ENCODE measurements around the gene UBAP2.

The UBAP2 gene, protein sequence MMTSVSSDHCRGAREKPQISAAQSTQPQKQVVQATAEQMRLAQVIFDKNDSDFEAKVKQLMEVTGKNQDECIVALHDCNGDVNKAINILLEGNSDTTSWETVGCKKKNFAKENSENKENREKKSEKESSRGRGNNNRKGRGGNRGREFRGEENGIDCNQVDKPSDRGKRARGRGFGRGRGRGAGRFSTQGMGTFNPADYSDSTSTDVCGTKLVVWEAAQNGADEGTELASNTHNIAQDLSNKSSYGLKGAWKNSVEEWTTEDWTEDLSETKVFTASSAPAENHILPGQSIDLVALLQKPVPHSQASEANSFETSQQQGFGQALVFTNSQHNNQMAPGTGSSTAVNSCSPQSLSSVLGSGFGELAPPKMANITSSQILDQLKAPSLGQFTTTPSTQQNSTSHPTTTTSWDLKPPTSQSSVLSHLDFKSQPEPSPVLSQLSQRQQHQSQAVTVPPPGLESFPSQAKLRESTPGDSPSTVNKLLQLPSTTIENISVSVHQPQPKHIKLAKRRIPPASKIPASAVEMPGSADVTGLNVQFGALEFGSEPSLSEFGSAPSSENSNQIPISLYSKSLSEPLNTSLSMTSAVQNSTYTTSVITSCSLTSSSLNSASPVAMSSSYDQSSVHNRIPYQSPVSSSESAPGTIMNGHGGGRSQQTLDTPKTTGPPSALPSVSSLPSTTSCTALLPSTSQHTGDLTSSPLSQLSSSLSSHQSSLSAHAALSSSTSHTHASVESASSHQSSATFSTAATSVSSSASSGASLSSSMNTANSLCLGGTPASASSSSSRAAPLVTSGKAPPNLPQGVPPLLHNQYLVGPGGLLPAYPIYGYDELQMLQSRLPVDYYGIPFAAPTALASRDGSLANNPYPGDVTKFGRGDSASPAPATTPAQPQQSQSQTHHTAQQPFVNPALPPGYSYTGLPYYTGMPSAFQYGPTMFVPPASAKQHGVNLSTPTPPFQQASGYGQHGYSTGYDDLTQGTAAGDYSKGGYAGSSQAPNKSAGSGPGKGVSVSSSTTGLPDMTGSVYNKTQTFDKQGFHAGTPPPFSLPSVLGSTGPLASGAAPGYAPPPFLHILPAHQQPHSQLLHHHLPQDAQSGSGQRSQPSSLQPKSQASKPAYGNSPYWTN

DNA sequence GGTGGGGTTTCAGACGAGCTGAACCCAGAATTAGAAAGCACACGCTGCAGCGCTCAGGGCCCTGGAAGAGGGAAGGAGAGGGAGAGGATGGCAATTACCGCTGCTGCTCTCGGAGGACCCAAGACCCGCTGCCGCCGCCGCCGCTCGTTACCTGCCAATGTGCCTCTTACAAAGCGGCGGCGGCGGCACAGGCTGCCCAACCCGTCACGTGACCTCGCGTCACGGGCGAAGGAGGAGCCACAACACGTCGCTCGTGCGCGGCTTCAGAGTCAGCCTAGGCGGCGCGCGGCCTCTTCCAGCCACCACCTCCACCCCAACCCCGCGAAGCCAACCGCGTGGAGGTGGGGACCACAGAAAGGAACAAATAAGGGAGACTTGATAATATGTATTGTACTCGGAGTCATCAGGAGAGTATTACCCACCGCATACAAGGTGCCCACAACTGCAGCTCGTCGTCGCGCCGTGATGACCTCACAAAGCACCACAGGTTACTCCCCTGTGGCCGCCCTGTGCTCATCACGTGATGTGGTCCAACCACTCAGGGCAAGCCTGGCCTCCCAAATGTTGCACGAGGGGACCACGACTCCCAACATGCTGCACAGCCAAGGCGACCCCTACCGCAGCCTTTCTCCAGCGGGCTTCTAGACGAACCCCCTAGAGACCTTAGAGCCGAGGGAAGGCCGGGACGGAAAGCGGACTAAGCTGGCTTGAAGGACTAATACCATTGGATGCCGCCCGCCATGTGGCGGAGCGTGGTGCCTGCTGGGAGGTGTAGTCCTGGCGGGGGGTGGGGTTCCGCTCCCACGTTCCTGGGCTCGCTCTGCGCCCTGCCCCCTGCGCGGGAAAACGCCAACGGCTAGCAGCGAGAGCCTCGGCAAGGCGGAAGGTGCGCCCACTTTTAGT is at the start of gene UBAP2:
UBAP2 (minus strand) TSS at position 161 of the 903 bp plus-strand sequence. CDS start 31,739 bp downstream, outside the sequence.
- peak; percentile 90 for DNase-seq

DNA sequence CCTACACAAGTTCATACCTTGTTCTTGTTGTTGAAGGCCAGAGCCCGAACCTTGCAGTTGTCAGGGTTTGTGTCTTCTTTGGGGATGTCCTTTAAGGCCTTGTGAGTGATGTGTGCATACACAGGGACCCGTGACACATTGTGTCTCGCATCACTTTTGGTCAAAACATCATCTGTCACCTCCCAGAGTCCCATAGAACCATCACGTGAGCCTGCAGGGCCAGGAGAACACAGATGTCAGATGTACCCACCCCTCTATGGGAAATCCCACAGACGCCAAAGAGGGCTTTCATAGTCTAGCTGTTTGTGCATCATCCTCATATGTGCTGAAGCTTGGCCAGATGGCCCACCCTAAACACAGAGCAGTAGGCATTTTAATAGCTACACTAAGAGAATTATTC is 49.6 kb upstream of the UBAP2 start:
- no peak for DNase-seq

DNA sequence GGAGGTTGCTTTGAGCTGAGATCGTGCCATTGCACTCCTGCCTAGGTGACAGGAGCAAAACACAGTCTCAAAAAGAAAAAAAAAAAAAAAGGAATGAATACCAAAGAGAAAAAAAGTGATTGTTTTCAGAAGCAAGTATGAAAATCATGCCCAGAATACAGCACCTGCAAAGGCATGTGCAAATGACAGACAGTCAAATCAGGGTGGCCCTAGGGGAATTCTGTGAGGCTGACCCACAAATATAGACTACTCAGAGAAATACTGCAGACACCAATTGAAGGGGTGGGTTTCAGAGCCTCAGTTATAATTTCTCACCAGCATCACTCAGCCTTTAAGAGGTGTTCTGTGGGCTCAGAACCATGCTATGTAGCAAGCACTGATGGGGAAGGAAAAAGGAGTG is 49.2 kb upstream of the UBAP2 start:
- DNase-seq: no peak

DNA sequence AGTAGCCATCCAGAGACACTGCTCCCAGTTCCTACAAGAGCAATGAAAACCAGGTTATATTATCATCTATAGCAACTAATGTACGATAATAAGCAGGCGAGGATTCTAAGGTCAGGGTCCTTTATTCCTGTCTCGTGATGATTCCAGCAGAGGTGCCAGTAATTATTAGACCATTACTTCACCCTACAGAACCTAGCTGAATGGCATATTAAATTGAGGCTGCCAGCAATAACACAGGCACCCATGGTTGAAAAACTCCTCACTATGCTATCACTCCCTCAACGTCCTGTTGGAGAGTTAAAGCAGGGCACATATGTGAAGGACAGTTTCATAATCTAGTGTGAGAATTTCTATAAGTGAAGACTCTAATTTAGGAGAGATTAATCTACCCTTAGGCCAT is 48.1 kb upstream of the UBAP2 start:
- no peak for DNase-seq

DNA sequence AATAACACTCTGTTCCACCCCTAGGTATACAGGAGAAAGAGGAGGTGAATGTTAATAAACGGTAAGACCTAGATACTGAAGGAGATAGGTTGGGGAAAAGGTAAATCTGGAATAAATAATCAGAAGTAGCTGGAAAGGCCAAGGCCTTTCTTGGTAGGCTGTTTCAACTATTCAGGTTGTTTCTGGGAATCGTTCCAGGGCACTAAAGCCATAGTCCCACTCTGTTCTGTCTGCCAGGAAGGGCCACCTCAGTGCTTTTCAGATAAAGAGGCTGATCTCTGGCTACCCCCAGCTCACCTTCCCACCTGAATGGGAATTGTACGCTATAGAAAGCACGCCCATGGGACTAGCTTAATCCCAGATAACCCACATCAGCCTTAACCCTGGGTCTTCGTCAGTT is 44.9 kb upstream of the UBAP2 start:
- no peak for DNase-seq

DNA sequence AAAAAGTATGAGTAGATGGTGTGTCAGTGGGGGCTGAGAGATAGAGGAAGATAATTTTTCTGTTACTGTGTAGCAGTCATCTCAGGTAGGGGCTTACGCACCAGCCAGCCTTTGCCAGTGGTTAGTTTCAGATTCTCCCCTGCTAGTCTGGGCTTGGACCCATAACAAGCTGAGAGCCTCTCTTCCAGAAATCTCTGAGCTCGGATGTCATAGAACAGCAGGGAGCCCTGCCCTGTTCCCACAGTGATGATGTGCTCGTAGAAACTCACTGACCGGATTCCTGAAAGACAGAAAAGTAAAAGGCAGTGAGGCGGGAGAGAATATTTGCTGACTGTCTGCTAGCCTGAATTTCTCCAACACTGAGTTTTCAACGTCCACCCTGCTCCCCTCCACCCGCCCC is 40.6 kb upstream of the UBAP2 start:
- DNase-seq: no peak

DNA sequence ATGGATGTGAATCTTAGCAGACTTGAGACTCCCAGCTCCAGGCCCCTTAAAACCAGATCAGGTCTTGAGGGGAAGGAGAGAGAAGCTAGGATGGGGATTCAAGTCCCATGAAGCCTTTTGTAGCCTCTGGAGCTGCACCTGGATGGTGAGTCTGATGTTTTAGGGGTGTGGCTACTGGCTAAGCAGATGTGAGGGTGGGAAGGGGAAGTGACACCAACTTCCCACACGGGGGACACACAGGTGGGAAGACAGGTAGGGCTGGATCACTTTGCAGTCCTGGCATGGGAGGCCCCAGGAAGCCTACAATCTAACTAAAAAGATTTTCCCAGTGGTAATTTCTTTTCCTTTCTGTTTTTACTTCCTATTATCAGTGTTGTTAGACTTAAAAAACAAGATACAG is 38.7 kb upstream of the UBAP2 start:
- DNase-seq: no peak

DNA sequence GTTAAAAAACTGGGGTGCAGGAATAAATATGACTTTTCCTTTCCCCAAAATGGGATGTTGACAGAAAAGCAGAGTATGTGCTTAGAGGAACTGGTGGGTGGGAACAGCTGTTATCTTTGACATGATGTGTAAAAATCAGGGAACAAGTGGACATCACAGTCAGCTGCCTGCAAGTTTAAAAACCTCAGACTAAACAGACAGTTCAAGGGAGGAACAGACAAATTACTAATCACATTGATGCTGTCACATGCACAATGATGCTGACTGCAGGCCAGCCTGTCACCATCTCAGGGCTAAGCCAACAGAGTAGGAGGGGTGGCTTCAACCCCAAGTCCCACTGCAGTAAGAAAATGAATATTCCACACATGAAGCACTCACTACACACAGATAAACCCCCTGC is 38.2 kb upstream of the UBAP2 start:
- DNase-seq: no peak

DNA sequence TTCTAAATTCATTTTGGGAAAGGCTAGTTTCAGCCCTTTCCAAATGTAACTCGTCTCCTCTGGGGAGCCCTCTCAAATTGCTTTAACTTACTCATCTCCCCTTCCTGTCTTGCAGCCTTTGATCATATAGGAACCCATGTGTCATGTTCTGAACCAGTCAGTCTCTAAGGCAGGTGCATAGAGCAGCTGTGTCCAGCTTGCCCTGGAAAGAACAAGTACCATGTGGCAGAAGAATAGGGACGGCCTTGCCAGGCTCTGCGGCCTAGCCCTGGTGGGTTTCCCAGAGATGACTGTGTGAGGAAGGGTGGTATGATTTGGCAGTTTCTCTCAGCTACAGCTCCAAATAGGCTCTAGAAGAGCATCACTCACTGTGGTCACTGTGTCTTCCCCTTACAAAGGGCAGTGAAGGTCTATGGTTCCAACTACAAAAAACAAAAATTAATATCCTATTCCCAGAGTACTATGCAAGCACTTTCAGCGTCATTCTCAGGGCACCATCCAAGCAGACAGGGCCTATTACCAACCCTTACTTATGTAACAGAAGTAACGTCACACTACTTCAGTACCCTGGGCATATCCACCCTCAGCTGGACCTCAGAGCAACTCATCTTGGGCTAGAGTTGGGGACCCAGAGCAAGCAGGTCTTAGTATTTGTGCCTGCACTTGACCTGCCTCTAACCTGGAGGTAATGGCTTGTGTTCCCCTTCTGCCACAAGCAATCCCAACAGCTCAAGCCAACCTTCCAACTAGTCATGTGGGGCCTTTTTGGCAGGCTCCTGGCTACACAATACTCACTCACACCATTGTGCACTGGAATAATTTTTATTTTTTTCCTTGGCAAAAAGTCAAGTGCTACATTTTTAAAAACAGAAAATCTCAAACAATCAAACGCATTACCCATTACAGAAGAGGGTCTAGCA is 37.2 kb upstream of the UBAP2 start:
- no peak for DNase-seq

DNA sequence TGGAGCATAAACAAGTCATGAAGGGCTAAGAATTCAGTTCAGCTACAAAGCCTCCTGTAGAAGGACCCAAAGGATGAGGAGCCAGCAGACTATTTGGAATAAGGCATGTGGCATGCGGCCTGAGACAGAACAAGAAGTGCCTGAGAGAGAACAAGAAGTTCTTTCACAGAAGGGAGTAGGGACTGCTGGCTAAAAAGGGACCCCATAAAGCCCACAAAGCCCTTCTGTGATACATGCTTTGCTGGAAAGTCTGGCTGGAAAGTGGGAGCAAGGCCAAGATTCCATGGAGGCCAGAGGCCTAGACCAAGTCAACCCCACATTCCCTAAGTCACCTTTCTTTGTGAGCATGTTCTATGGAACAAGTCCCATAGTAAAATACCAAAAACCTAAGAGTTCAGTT is 35.9 kb upstream of the UBAP2 start:
- no peak for DNase-seq

DNA sequence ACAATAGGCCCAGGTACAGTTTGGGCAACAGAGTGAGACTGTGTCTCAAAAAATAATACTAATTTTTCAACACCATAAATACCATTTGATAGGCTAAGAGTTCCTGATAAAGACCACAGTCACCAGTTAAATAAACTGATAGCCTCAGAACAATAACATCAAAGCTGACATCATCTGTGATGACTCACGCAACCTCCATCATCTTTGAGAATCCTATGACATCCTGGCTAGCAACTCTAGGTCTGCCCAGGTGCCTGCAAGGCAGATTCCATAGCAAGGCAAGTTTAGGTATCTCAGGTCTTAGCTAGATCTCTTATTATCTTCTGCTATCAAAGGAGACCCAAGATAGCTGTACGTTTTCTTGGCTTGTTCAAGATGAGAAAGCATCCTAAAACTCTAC is 30.5 kb upstream of the UBAP2 start:
- DNase-seq: no peak

DNA sequence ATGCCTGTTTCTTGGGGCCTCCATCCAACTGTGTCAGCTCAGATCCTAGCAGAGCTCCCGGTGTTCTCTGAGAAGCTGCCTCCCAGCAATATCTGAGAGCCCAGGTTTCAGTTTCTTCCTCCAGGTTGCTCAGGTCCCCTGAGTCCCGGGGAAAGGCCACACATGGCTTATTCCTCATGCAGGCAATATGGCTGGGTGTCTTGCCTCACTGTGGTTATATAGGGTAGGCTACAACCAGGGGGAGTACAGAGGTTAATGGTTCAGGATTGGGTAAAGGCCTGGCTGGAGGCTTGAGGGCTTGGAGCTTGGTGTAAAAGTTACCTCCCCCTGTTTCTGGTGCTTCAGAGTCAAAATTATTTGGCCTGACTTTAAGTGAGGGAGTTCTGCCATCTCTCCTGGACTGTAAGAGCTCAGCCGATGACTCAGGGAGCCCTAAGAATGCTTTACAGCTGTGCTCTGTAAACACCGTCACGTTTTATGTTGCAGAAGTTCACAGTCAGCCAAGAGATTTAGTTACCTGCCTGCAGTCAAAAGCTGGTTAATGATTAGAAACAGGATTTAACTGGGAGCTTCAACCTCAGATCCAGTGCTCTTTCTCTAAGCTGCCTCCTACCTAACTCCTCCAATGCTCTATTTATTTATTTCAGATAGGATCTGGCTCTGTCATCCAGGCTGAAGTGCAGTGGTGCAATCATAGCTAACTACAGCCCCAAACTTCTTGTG is 24.3 kb upstream of the UBAP2 start:
- DNase-seq: no peak

DNA sequence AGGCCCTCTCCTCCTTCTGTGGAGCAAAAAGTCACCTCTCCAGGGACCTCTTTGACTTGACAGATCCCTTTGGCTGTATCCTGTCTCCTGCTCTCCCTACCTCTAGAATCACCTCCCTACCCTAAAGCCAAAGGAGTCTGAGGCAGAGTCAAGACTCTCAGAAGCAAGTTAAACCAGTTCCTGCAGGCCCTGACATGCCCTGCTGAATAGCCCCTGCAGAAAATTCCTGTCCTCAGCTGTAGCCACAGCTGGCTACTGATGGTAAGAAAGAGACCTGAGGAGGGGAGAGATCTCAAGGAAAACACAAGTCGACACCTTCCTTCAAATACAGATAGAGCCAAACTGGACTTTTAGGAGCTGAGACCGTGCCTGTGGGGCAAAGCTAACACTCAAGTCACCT is 23.7 kb upstream of the UBAP2 start:
- DNase-seq: peak; percentile 3

DNA sequence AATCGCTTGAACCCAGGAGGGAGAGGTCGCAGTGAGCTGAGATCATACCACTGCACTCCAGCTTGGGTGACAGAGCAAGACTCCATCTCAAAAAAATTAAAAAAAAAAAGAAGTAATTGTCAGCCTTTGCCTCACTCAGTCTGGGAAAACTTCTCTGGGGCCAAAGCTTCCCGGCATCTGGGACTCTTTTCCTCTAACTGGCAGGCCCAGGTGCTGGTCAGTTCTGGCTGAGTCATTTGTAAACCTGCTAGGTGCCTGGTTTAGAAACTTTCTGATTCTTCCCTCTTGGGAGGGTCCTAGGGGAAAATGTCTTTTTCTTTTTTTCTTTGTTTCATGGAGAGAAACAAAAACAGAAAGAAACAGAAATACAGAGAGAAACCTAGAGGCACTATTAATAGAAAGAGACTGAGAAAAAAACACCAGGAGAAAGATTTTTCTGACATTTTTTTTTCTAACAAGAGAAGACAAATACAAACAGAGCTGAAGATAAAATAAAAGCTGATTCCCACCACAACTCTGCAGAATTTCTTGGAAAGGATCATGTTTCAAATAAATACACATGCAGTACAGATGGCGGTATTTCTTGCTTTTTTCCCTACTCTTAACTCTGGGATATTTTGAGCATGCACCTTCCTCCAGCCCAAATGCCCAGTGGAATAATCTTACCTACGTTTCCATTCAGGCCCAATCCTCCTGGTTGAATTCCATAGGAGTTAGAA is 22.1 kb upstream of the UBAP2 start:
- DNase-seq: no peak

DNA sequence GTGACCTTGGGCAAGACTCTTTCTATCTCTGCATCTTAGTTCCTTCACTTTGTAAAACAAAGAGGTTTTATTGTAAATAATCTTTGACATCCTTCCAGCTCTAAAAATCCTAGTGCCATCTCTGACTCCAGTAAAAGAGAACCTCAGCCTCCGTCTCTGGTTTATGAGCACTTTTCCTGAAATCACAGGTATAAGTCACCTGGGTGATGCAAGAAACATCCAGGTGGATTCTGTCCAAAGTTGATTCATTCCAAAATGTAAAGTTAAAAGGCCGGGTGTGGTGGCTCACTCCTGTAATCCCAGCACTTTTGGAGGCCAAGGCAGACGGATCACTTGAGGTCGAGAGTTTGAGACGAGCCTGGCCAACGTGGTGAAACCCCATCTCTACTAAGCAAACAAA is 21.1 kb upstream of the UBAP2 start:
- no peak for DNase-seq

DNA sequence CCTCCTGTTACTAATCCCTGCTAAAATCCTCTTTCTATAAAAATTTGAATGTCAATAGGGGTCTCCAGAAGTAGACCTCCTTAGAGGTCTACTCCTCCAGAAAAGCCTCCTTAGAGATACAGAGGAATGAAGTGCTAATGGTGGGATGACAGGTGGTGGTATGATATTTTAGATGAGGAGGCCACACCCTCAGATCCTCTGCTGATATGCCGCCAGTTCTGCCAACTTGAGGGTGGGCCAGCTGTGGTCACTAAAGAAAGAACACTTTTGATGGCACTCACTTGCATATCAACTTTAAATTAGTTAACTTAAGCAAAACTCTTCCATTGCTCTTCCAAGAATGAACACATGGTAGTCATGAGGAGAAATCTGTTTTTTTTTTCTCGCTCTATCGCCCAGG is 16.9 kb upstream of the UBAP2 start:
- no peak for DNase-seq

DNA sequence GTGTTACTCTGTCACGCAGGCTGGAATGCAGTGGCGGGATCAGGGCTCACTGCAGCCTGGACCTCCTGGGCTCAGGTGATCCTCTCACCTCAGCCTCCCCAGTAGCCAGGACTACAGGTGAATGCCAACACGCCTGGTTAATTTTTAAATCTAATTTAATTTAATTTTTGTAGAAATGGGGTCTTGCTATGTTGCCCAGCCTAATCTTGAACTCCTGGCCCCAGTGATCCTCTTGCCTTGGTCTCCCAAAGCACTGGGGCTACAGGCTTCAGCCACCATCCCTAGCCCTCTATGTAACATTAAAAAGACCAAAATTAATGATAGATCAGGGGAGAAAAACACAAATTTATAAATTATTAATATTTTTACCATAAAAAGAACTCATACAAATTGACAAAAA is 11.3 kb upstream of the UBAP2 start:
- no peak for DNase-seq

DNA sequence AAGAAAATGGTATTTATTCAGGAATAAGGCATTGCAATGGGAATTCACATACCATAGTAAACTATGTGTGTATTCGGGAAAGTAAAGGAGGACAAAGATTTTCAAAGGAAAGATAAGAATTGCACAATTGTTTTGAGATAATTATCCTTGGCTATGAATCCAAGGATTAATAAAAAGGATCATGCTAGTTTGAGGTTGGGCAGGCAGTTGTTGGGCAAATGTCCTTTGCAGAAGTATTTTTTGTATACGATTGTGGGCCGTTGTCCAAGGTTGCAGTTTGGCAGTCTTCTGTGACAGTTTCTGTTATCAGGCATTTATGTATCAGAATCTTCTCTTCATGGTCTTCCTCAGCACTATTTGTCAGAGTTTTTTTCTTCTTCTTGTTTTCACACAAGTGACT is 10.6 kb upstream of the UBAP2 start:
- DNase-seq: no peak

DNA sequence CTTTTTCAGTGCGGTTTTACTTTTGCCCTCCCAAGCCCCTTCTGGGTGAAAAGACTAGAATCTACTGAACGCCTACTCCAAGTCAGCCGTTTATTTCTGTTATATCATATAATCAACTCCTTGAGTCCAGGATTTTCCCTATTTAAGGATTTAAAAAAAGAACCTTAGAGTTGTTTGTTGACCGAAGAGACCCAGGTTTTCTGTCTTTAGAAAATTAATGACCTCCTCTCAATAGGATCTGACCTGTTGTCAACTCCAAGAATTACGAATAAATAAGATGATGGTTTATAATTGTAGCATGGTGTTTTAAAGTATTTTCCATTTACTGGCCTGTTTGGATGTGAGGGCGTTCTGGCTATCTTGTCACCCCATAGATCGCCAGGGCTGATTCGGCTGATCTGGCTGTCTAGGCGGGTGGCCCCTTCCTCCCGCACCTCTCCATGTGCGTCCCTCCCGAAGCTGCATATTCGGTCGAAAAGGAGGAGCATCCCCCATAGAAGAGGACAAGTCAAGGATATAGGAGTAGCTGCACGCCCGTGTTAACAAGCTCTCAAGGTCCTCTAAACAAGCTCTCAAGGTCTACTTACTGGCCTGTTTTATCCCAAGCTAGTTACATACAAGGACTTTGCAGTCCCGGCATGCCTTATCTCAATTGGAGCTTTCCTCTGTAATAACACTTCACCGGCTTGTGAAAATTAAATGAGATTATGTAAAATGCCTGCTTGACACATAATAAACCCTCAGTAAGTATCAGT is 1.1 kb upstream of the UBAP2 start:
- DNase-seq: no peak
